Activated T-cell treated with anti-CD3 and anti-CD28 coated beads, Interleukin-2, amount 50 U/mL, for 24 hours (primary cell): ENCODE results near the gene ZSWIM3.
"Not testable (repeated sequence)": the region's sequence is repeated elsewhere in the genome, so short reads cannot be mapped to it uniquely, and the experiment has no call there.

Source experiments
- DNase-seq: peaks from one replicate; pipeline ENCODE4 v3.0.0-alpha.2; 2020
- H3K27ac Mint-ChIP-seq: 2 replicates; pipeline ENCODE4 v1.8.0; 2020; ENCODE audit warnings: mild to moderate bottlenecking, mixed read lengths
- H3K27me3 Mint-ChIP-seq: 2 replicates; pipeline ENCODE4 v1.8.0; 2020; ENCODE audit warnings: mixed read lengths
- H3K36me3 Mint-ChIP-seq: 2 replicates; pipeline ENCODE4 v1.8.0; 2020; ENCODE audit warnings: low read depth, mixed read lengths
- H3K4me1 Mint-ChIP-seq: 2 replicates; pipeline ENCODE4 v1.8.0; 2020; ENCODE audit warnings: low read depth, mixed read lengths
- H3K4me3 Mint-ChIP-seq: 2 replicates; pipeline ENCODE4 v1.8.0; 2020; ENCODE audit warnings: mild to moderate bottlenecking, moderate library complexity, mixed read lengths
- H3K9me3 Mint-ChIP-seq: 2 replicates; pipeline ENCODE4 v1.8.0; 2020; ENCODE audit warnings: mixed read lengths

Gene ZSWIM3

GRCh38 chr20:45826381-45827019, 30.9 kb upstream of the ZSWIM3 start:
- Mint-ChIP-seq H3K9me3 (no peaks in the 10 kb centered on the region), H3K4me1 (peaks cover 18% of the 10 kb centered on the region), H3K27me3 (peaks cover 33% of the 10 kb centered on the region), H3K36me3 (no peaks in the 10 kb centered on the region), H3K27ac (no peak overlapping the region), H3K4me3 (no peak overlapping the region)
- DNase-seq = no peak

GRCh38 chr20:45827030-45827652, 30.3 kb upstream of the ZSWIM3 start, which contains the start of gene TNNC2:
TNNC2 (minus strand) TSS chr20:45827312; CDS start chr20:45827248, 64 bp downstream.
- peak within 1 kb of the TSS; percentile 44 for H3K27ac Mint-ChIP-seq
- no peak within 1 kb of the TSS for H3K4me3 Mint-ChIP-seq
- H3K36me3 Mint-ChIP-seq = no peaks in the 10 kb centered on the region
- peaks cover 18% of the 10 kb centered on the region for H3K4me1 Mint-ChIP-seq
- peaks cover 28% of the 10 kb centered on the region for H3K27me3 Mint-ChIP-seq
- no peak for DNase-seq
- H3K9me3 Mint-ChIP-seq = no peaks in the 10 kb centered on the region

GRCh38 chr20:45827712-45828111, 29.7 kb upstream of the ZSWIM3 start:
- H3K36me3 Mint-ChIP-seq = no peaks in the 10 kb centered on the region
- no peaks in the 10 kb centered on the region for H3K9me3 Mint-ChIP-seq
- H3K27ac Mint-ChIP-seq = no peak overlapping the region
- DNase-seq = no peak
- H3K4me3 Mint-ChIP-seq = no peak overlapping the region
- peaks cover 23% of the 10 kb centered on the region for H3K27me3 Mint-ChIP-seq
- H3K4me1 Mint-ChIP-seq = peaks cover 16% of the 10 kb centered on the region

GRCh38 chr20:45828589-45828988, 28.8 kb upstream of the ZSWIM3 start:
- no peaks in the 10 kb centered on the region for H3K9me3 Mint-ChIP-seq
- no peak for DNase-seq
- no peak overlapping the region for H3K27ac Mint-ChIP-seq

GRCh38 chr20:45829673-45830106, 27.7 kb upstream of the ZSWIM3 start:
- not testable (repeated sequence) for H3K27ac Mint-ChIP-seq, DNase-seq, H3K9me3 Mint-ChIP-seq, H3K27me3 Mint-ChIP-seq, H3K4me3 Mint-ChIP-seq, H3K36me3 Mint-ChIP-seq
- peaks cover 14% of the 10 kb centered on the region for H3K4me1 Mint-ChIP-seq

More at GRCh38 chr20:45828589-45828988, 28.8 kb upstream of the ZSWIM3 start:
- H3K4me1 Mint-ChIP-seq = peaks cover 18% of the 10 kb centered on the region
- no peaks in the 10 kb centered on the region for H3K36me3 Mint-ChIP-seq
- peaks cover 14% of the 10 kb centered on the region for H3K27me3 Mint-ChIP-seq
- no peak overlapping the region for H3K4me3 Mint-ChIP-seq

GRCh38 chr20:45832619-45833018, 24.8 kb upstream of the ZSWIM3 start:
- Mint-ChIP-seq H3K4me3 (no peak overlapping the region), H3K27me3 (no peaks in the 10 kb centered on the region), H3K9me3 (no peaks in the 10 kb centered on the region), H3K36me3 (no peaks in the 10 kb centered on the region), H3K4me1 (peaks cover 12% of the 10 kb centered on the region), H3K27ac (no peak overlapping the region)
- DNase-seq = no peak

GRCh38 chr20:45833030-45833882, 24.2 kb upstream of the ZSWIM3 start, which contains the start of gene SNX21:
SNX21 (plus strand) TSS chr20:45833799; CDS start chr20:45833920, 121 bp downstream.
- H3K36me3 Mint-ChIP-seq = no peaks in the 10 kb centered on the region
- DNase-seq = peak; percentile 57
- no peaks in the 10 kb centered on the region for H3K9me3 Mint-ChIP-seq
- H3K4me1 Mint-ChIP-seq = peaks cover 12% of the 10 kb centered on the region
- H3K4me3 Mint-ChIP-seq = peak within 1 kb of the TSS; percentile 71
- no peaks in the 10 kb centered on the region for H3K27me3 Mint-ChIP-seq
- peak within 1 kb of the TSS; percentile 61 for H3K27ac Mint-ChIP-seq

GRCh38 chr20:45833883-45834796, 23.3 kb upstream of the ZSWIM3 start:
- peak overlapping the region; percentile 71 for H3K4me3 Mint-ChIP-seq
- H3K27ac Mint-ChIP-seq = no peak overlapping the region
- no peaks in the 10 kb centered on the region for H3K36me3 Mint-ChIP-seq
- peak; percentile 74 for DNase-seq
- no peaks in the 10 kb centered on the region for H3K27me3 Mint-ChIP-seq
- peaks cover 12% of the 10 kb centered on the region for H3K4me1 Mint-ChIP-seq
- no peaks in the 10 kb centered on the region for H3K9me3 Mint-ChIP-seq

- no peaks in the 10 kb centered on the region for H3K9me3 Mint-ChIP-seq
- no peak overlapping the region for H3K27ac Mint-ChIP-seq
- H3K4me3 Mint-ChIP-seq = peak overlapping the region; percentile 71
- H3K4me1 Mint-ChIP-seq = peaks cover 12% of the 10 kb centered on the region
- H3K36me3 Mint-ChIP-seq = no peaks in the 10 kb centered on the region
- no peaks in the 10 kb centered on the region for H3K27me3 Mint-ChIP-seq
- DNase-seq = no peak
These were observed 22.6 kb upstream of the ZSWIM3 start for GRCh38 chr20:45834797-45835161.

- Mint-ChIP-seq H3K4me3 (no peak overlapping the region), H3K27me3 (no peaks in the 10 kb centered on the region), H3K36me3 (no peaks in the 10 kb centered on the region), H3K9me3 (no peaks in the 10 kb centered on the region), H3K4me1 (peaks cover 12% of the 10 kb centered on the region), H3K27ac (no peak overlapping the region)
- no peak for DNase-seq
These were observed 22.1 kb upstream of the ZSWIM3 start for GRCh38 chr20:45835329-45835765.

GRCh38 chr20:45835825-45836224, 21.6 kb upstream of the ZSWIM3 start:
- no peaks in the 10 kb centered on the region for H3K36me3 Mint-ChIP-seq
- no peak for DNase-seq
- H3K4me3 Mint-ChIP-seq = no peak overlapping the region
- H3K27ac Mint-ChIP-seq = no peak overlapping the region
- H3K9me3 Mint-ChIP-seq = no peaks in the 10 kb centered on the region
- H3K27me3 Mint-ChIP-seq = no peaks in the 10 kb centered on the region
- H3K4me1 Mint-ChIP-seq = peaks cover 12% of the 10 kb centered on the region

GRCh38 chr20:45836841-45837240, 20.6 kb upstream of the ZSWIM3 start:
- Mint-ChIP-seq H3K4me3 (no peak overlapping the region), H3K4me1 (peaks cover 12% of the 10 kb centered on the region), H3K36me3 (peaks cover 6% of the 10 kb centered on the region)

GRCh38 chr20:45840700-45841198, 16.7 kb upstream of the ZSWIM3 start:
- no peak overlapping the region for H3K4me3 Mint-ChIP-seq
- peaks cover 41% of the 10 kb centered on the region for H3K36me3 Mint-ChIP-seq
- no peaks in the 10 kb centered on the region for H3K9me3 Mint-ChIP-seq
- H3K27me3 Mint-ChIP-seq = no peaks in the 10 kb centered on the region
- H3K27ac Mint-ChIP-seq = no peak overlapping the region
- no peaks in the 10 kb centered on the region for H3K4me1 Mint-ChIP-seq
- DNase-seq = no peak

More at GRCh38 chr20:45836841-45837240, 20.6 kb upstream of the ZSWIM3 start:
- no peak for DNase-seq
- H3K9me3 Mint-ChIP-seq = no peaks in the 10 kb centered on the region
- H3K27me3 Mint-ChIP-seq = no peaks in the 10 kb centered on the region
- H3K27ac Mint-ChIP-seq = no peak overlapping the region
